ENCODE measurements around the gene CDH6. TPM values are rescaled to one million over a fixed set of nuclear protein-coding genes. Genes with fewer than 3 reads are reported as not detected.

CDH6 gene
- total and polyA plus RNA-seq, 2 experiments from 2014 or later = 0.60 to 1.1 TPM

DNA sequence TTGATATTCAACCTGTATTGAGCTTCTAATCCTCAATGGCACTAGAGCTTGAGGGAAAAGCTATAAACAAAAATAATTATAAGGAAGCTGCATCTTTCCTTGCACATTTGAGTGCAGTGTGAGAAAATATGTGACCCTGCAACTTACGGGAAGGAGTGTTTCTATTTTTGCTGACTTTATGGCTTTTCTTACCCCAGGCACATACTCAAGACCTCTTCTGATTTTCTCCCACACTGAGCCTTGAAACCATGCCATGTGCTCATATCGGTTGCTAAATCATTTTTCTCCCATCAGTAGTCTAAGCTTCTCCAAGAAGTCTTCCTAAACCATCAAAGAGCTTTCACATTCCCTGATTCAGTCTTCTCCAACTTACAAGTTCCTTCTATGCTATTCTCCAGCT is 91.5 kb downstream of the CDH6 start:
- Histone ChIP-seq H3K4me3 (no peak overlapping the region), H3F3A (replicated peaks; ENCODE audit: low read depth) (no peaks in the 10 kb centered on the region), H3K4me2 (no peak overlapping the region), H3K27ac (ENCODE audit: low read depth) (no peak overlapping the region), H3K79me2 (replicated peaks; ENCODE audit: insufficient read depth) (no peaks in the 10 kb centered on the region), H2AFZ (no peak overlapping the region), H3K27me3 (ENCODE audit: insufficient read depth) (no peaks in the 10 kb centered on the region), H3K36me3 (ENCODE audit: insufficient read depth) (no peaks in the 10 kb centered on the region), H4K20me1 (replicated peaks; ENCODE audit: insufficient read depth) (no peaks in the 10 kb centered on the region), H3K4me1 (ENCODE audit: insufficient read depth) (peaks cover 10% of the 10 kb centered on the region; the same call in 1 of the 2 replicates), H3K9me2 (ENCODE audit: insufficient read depth) (peaks cover 15% of the 10 kb centered on the region; the same call in 1 of the 2 replicates)
- ATAC-seq (no peak), DNase-seq (ENCODE audit: low spot score) (no peak)
- no peak for TF ChIP-seq EZH2 (IDR thresholded peaks at IDR 0.05; ENCODE audit: low read depth, unreplicated experiment)
- TF ChIP-seq, protein P1, sequence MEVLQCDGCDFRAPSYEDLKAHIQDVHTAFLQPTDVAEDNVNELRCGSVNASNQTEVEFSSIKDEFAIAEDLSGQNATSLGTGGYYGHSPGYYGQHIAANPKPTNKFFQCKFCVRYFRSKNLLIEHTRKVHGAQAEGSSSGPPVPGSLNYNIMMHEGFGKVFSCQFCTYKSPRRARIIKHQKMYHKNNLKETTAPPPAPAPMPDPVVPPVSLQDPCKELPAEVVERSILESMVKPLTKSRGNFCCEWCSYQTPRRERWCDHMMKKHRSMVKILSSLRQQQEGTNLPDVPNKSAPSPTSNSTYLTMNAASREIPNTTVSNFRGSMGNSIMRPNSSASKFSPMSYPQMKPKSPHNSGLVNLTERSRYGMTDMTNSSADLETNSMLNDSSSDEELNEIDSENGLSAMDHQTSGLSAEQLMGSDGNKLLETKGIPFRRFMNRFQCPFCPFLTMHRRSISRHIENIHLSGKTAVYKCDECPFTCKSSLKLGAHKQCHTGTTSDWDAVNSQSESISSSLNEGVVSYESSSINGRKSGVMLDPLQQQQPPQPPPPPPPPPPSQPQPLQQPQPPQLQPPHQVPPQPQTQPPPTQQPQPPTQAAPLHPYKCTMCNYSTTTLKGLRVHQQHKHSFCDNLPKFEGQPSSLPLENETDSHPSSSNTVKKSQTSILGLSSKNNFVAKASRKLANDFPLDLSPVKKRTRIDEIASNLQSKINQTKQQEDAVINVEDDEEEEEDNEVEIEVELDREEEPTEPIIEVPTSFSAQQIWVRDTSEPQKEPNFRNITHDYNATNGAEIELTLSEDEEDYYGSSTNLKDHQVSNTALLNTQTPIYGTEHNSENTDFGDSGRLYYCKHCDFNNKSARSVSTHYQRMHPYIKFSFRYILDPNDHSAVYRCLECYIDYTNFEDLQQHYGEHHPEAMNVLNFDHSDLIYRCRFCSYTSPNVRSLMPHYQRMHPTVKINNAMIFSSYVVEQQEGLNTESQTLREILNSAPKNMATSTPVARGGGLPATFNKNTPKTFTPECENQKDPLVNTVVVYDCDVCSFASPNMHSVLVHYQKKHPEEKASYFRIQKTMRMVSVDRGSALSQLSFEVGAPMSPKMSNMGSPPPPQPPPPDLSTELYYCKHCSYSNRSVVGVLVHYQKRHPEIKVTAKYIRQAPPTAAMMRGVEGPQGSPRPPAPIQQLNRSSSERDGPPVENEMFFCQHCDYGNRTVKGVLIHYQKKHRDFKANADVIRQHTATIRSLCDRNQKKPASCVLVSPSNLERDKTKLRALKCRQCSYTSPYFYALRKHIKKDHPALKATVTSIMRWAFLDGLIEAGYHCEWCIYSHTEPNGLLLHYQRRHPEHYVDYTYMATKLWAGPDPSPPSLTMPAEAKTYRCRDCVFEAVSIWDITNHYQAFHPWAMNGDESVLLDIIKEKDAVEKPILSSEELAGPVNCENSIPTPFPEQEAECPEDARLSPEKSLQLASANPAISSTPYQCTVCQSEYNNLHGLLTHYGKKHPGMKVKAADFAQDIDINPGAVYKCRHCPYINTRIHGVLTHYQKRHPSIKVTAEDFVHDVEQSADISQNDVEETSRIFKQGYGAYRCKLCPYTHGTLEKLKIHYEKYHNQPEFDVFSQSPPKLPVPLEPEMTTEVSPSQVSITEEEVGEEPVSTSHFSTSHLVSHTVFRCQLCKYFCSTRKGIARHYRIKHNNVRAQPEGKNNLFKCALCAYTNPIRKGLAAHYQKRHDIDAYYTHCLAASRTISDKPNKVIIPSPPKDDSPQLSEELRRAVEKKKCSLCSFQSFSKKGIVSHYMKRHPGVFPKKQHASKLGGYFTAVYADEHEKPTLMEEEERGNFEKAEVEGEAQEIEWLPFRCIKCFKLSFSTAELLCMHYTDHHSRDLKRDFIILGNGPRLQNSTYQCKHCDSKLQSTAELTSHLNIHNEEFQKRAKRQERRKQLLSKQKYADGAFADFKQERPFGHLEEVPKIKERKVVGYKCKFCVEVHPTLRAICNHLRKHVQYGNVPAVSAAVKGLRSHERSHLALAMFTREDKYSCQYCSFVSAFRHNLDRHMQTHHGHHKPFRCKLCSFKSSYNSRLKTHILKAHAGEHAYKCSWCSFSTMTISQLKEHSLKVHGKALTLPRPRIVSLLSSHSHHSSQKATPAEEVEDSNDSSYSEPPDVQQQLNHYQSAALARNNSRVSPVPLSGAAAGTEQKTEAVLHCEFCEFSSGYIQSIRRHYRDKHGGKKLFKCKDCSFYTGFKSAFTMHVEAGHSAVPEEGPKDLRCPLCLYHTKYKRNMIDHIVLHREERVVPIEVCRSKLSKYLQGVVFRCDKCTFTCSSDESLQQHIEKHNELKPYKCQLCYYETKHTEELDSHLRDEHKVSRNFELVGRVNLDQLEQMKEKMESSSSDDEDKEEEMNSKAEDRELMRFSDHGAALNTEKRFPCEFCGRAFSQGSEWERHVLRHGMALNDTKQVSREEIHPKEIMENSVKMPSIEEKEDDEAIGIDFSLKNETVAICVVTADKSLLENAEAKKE (CRISPR knock-in tag; IDR thresholded peaks at IDR 0.05) = no peak
- no peak for TF ChIP-seq POLR2AphosphoS5 (IDR thresholded peaks at IDR 0.05; ENCODE audit: low read depth)
- TF ChIP-seq NANOG (IDR thresholded peaks at IDR 0.05; ENCODE audit: borderline replicate concordance) = no peak
- TF ChIP-seq, protein P2, sequence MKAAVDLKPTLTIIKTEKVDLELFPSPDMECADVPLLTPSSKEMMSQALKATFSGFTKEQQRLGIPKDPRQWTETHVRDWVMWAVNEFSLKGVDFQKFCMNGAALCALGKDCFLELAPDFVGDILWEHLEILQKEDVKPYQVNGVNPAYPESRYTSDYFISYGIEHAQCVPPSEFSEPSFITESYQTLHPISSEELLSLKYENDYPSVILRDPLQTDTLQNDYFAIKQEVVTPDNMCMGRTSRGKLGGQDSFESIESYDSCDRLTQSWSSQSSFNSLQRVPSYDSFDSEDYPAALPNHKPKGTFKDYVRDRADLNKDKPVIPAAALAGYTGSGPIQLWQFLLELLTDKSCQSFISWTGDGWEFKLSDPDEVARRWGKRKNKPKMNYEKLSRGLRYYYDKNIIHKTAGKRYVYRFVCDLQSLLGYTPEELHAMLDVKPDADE (IDR thresholded peaks at IDR 0.05) = no peak
- no peak for TF ChIP-seq STAT1 (IDR thresholded peaks at IDR 0.05; ENCODE audit: unreplicated experiment)
- no peak for TF ChIP-seq JUNB (IDR thresholded peaks at IDR 0.05; ENCODE audit: unreplicated experiment)
- no peak for TF ChIP-seq CREB1 (CRISPR knock-in tag; IDR thresholded peaks at IDR 0.05; ENCODE audit: low read depth)
- no peak for TF ChIP-seq ZNF331 (CRISPR knock-in tag; IDR thresholded peaks at IDR 0.05; ENCODE audit: low read depth)
- TF ChIP-seq ZNF114 (CRISPR knock-in tag; IDR thresholded peaks at IDR 0.05) = no peak
- TF ChIP-seq, protein P3, sequence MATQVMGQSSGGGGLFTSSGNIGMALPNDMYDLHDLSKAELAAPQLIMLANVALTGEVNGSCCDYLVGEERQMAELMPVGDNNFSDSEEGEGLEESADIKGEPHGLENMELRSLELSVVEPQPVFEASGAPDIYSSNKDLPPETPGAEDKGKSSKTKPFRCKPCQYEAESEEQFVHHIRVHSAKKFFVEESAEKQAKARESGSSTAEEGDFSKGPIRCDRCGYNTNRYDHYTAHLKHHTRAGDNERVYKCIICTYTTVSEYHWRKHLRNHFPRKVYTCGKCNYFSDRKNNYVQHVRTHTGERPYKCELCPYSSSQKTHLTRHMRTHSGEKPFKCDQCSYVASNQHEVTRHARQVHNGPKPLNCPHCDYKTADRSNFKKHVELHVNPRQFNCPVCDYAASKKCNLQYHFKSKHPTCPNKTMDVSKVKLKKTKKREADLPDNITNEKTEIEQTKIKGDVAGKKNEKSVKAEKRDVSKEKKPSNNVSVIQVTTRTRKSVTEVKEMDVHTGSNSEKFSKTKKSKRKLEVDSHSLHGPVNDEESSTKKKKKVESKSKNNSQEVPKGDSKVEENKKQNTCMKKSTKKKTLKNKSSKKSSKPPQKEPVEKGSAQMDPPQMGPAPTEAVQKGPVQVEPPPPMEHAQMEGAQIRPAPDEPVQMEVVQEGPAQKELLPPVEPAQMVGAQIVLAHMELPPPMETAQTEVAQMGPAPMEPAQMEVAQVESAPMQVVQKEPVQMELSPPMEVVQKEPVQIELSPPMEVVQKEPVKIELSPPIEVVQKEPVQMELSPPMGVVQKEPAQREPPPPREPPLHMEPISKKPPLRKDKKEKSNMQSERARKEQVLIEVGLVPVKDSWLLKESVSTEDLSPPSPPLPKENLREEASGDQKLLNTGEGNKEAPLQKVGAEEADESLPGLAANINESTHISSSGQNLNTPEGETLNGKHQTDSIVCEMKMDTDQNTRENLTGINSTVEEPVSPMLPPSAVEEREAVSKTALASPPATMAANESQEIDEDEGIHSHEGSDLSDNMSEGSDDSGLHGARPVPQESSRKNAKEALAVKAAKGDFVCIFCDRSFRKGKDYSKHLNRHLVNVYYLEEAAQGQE (IDR thresholded peaks at IDR 0.05; ENCODE audit: unreplicated experiment) = no peak
- TF ChIP-seq, protein P4, sequence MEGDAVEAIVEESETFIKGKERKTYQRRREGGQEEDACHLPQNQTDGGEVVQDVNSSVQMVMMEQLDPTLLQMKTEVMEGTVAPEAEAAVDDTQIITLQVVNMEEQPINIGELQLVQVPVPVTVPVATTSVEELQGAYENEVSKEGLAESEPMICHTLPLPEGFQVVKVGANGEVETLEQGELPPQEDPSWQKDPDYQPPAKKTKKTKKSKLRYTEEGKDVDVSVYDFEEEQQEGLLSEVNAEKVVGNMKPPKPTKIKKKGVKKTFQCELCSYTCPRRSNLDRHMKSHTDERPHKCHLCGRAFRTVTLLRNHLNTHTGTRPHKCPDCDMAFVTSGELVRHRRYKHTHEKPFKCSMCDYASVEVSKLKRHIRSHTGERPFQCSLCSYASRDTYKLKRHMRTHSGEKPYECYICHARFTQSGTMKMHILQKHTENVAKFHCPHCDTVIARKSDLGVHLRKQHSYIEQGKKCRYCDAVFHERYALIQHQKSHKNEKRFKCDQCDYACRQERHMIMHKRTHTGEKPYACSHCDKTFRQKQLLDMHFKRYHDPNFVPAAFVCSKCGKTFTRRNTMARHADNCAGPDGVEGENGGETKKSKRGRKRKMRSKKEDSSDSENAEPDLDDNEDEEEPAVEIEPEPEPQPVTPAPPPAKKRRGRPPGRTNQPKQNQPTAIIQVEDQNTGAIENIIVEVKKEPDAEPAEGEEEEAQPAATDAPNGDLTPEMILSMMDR (conservative IDR thresholded peaks at IDR 0.05; ENCODE audit: low read depth in 2 of 2) = no peak
- Mint-ChIP-seq H3K27ac (no peak overlapping the region), H3K9me3 (no peaks in the 10 kb centered on the region), H3K4me1 (peaks cover 15% of the 10 kb centered on the region), H3K4me3 (no peak overlapping the region), H3K27me3 (ENCODE audit: insufficient read depth, low read depth, poor library complexity) (peaks cover 3% of the 10 kb centered on the region), H3K36me3 (ENCODE audit: low read depth) (no peaks in the 10 kb centered on the region)
